Transverse colon (tissue), 4 donors: Measurements from ENCODE around the gene ST8SIA5. TPM values are rescaled to one million over a fixed set of nuclear protein-coding genes. Genes with fewer than 3 reads are reported as not detected.

Experiments used
- DNase-seq: peaks from one replicate; pipeline ENCODE4 v3.0.0-alpha.2; 2019
- H3K27ac ChIP-seq, 4 donors: fragments of 200-600 bp; sonication (generic); 2 replicates each; pipeline ENCODE4 v1.5.1; 2016 to 2018; ENCODE audit warnings: inconsistent platforms in 4 of 4
- H3K27me3 ChIP-seq: fragments of 200-600 bp; sonication (generic); 2 replicates; pipeline ENCODE4 v1.5.1; 2017; ENCODE audit warnings: inconsistent platforms
- H3K36me3 ChIP-seq, 4 donors: fragments of 200-600 bp; sonication (generic); 2 replicates each; pipeline ENCODE4 v1.5.1; 2017 to 2019; ENCODE audit warnings: inconsistent platforms in 4 of 4
- H3K4me1 ChIP-seq, 4 donors: fragments of 200-600 bp; sonication (generic); 2 replicates each; pipeline ENCODE4 v1.5.1; 2017 to 2020; ENCODE audit warnings: inconsistent platforms in 4 of 4
- H3K4me3 ChIP-seq, 4 donors: fragments of 200-600 bp; sonication (generic); 1 replicate in 1 of 4; 2 replicates in 3 of 4; pipeline versions ENCODE4 v1.5.1 to v1.6.1; 2017 to 2019; ENCODE audit warnings: inconsistent platforms in 4 of 4
- H3K9me3 ChIP-seq, 2 donors: fragments of 200-600 bp; sonication (generic); 2 replicates each; pipeline ENCODE4 v1.5.1; 2017 to 2019; ENCODE audit warnings: inconsistent platforms in 2 of 2
- CTCF ChIP-seq, 5 experiments: fragments of 200-600 bp in 3 of 5; fragments of 450-650 bp in 2 of 5; sonication (generic) in 3 of 5; IDR thresholded peaks; 1 replicate in 2 of 5; 2 replicates in 3 of 5; pipeline ENCODE4 v1.5.1; 2016 to 2017; ENCODE audit warnings: antibody characterized with exemption in 5 of 5, inconsistent platforms in 3 of 5, mild to moderate bottlenecking in 2 of 5, moderate library complexity in 1 of 5
- EP300 ChIP-seq: sonication (generic); formaldehyde crosslinking; IDR thresholded peaks from one replicate; pipeline ENCODE4 v1.6.1; 2017; ENCODE audit warnings: antibody characterized with exemption, low read depth
- POLR2A ChIP-seq: fragments of 450-650 bp; IDR thresholded peaks from one replicate; pipeline ENCODE4 v1.6.1; 2016; ENCODE audit warnings: antibody characterized with exemption, mild to moderate bottlenecking, moderate library complexity
- POLR2AphosphoS5 ChIP-seq, 3 donors: sonication (generic); formaldehyde crosslinking; IDR thresholded peaks; one replicate each; pipeline ENCODE4 v1.6.1; 2016; ENCODE audit warnings: antibody characterized with exemption in 3 of 3
- WGBS, 2 donors: methylation state at CpG; one replicate each; pipeline ENCODE4 v1.1.5; 2018; ENCODE audit warnings: low coverage in 1 of 2; 5-methylcytosine and 5-hydroxymethylcytosine counted together
- in situ Hi-C, 4 donors: fragments of 200-750 bp; cut with MboI; loops; one replicate each; pipeline versions ENCODE4 v1.15.0 to v1.15.1; 2017; ENCODE audit warnings: low sequenced_read_pairs in 3 of 4, low pct_ligation_motif_present in 1 of 4, low pct_unique_long_range_greater_than_20kb in 1 of 4
- intact Hi-C: fragments of 100-400 bp; cut with DNase I; formaldehyde crosslinking; loops from one replicate; pipeline ENCODE4 v1.15.1; 2023; ENCODE audit warnings: low total_unique reads
- total RNA-seq, 4 donors: library from RNA; depleted of rRNA; stranded (reverse); fragments of >200 nt; gene quantifications; one replicate each; pipeline ENCODE4 v1.1.0, GENCODE V29; 2016

Gene ST8SIA5
- total RNA-seq, 4 donors from 2014 or later = 0.41 TPM; not detected in 3

GRCh38 chr18:46754661-46755292, 2.1 kb downstream of the ST8SIA5 start:
- Histone ChIP-seq H3K4me3 (no peak overlapping the region), H3K36me3 (no peaks in the 10 kb centered on the region), H3K27ac (no peak overlapping the region), H3K27me3 (peaks cover 57% of the 10 kb centered on the region), H3K4me1 (peaks cover 0 to 24% (median 19%) of the 10 kb centered on the region in 4 donors), H3K9me3 (no peaks in the 10 kb centered on the region)
- no peak for DNase-seq
- TF ChIP-seq EP300 = no peak
- TF ChIP-seq POLR2A = no peak
- TF ChIP-seq CTCF (IDR thresholded peaks at IDR 0.05) = no peak
- no peak for TF ChIP-seq POLR2AphosphoS5 (IDR thresholded peaks at IDR 0.05)
- 69% methylated on average over 13 of the region's 13 CpGs; no CpG with 5 or more reads in 1 of the 2 donors for WGBS, 2 donors
- in situ Hi-C loops = no loop called here
- intact Hi-C loops = no loop called here

DNA sequence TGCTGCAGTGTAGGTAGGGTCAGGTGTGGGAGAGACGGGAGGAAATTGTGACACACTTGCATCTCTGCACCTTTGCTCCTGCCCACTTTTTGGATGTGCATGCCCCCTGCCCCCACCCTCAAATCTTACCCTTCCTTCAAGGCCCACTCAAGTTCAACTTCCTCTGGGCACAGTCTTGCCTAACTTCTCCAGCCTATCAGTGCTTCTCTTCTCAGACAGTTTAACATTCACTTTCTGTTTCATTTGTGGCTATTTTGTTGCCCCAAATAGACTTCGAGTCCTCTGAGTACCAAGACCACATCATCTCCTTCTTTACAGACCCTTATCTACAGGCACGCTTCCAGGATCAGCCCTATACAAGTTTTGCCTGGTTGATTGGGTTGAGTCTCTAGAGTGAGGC, 2.7 kb downstream of the ST8SIA5 start:
- H3K4me3 ChIP-seq = no peak overlapping the region
- WGBS, 2 donors = 61 to 71% methylated on average over 2 to 3 of the region's 3 CpGs
- H3K27ac ChIP-seq = no peak overlapping the region
- intact Hi-C loops (no loop called here), in situ Hi-C loops (no loop called here)
- H3K4me1 ChIP-seq = peaks cover 0 to 24% (median 19%) of the 10 kb centered on the region in 4 donors
- peaks cover 52% of the 10 kb centered on the region for H3K27me3 ChIP-seq
- no peaks in the 10 kb centered on the region for H3K36me3 ChIP-seq
- no peaks in the 10 kb centered on the region for H3K9me3 ChIP-seq
- TF ChIP-seq EP300 (no peak), CTCF (IDR thresholded peaks at IDR 0.05) (no peak), POLR2AphosphoS5 (IDR thresholded peaks at IDR 0.05) (no peak), POLR2A (no peak)
- no peak for DNase-seq

DNA sequence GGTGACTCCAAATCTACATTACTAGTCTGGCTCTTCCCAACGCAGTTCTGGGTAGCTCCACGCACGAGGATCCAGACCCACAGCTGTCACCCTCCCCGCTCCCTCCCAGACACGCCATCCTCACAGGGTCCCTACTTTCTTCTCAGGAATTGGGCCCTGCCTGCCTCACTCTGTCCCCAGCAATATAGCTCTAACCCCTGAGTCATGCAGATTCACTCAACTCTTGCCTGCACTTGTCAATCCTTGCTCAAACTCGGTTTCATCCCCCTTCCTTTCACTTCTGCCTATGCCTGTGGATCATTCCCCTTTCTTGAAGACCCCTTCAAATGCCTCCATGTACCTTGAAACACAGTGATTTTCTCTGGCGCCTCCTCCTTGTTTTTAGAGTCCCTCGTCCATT, 5.0 kb downstream of the ST8SIA5 start:
- H3K27me3 ChIP-seq = peaks cover 31% of the 10 kb centered on the region
- no peaks in the 10 kb centered on the region for H3K9me3 ChIP-seq
- no peaks in the 10 kb centered on the region for H3K36me3 ChIP-seq
- no peak for TF ChIP-seq POLR2AphosphoS5 (IDR thresholded peaks at IDR 0.05)
- TF ChIP-seq POLR2A = no peak
- no peak for TF ChIP-seq CTCF (IDR thresholded peaks at IDR 0.05)
- no peak for TF ChIP-seq EP300
- H3K4me1 ChIP-seq = peaks cover 0 to 12% (median 8%) of the 10 kb centered on the region in 4 donors
- DNase-seq = no peak
- intact Hi-C loops (no loop called here), in situ Hi-C loops (no loop called here)
- no peak overlapping the region for H3K27ac ChIP-seq
- no peak overlapping the region for H3K4me3 ChIP-seq
- 83 to 86% methylated on average over 4 to 8 of the region's 8 CpGs for WGBS, 2 donors

GRCh38 chr18:46750626-46751025, 6.2 kb downstream of the ST8SIA5 start:
- no peak for DNase-seq
- no peak for TF ChIP-seq CTCF (IDR thresholded peaks at IDR 0.05)
- no peak for TF ChIP-seq EP300
- no peak for TF ChIP-seq POLR2AphosphoS5 (IDR thresholded peaks at IDR 0.05)
- no peak for TF ChIP-seq POLR2A
- in situ Hi-C loops = no loop called here
- intact Hi-C loops = no loop called here
- Histone ChIP-seq H3K9me3 (no peaks in the 10 kb centered on the region), H3K36me3 (no peaks in the 10 kb centered on the region), H3K4me3 (no peak overlapping the region), H3K27ac (no peak overlapping the region), H3K4me1 (no peaks in the 10 kb centered on the region), H3K27me3 (peaks cover 18% of the 10 kb centered on the region)
- 71 to 81% methylated on average over 6 of the region's 6 CpGs for WGBS, 2 donors
